GM18508 (cell line): Measurements from ENCODE around the gene ETV3.

Experiments used
- ATAC-seq: cut with Tn5 transposase; IDR thresholded peaks from one replicate; pipeline ENCODE4 v1.9.1; 2021; ENCODE audit warnings: moderate number of reproducible peaks; ENCODE audit not compliant: insufficient read depth, unreplicated experiment

ETV3 gene

GRCh38 chr1:157142201-157142600 lies 4.0 kb upstream of the ETV3 start:
- no peak for ATAC-seq

- ATAC-seq, result no peak
Observed at GRCh38 chr1:157141212-157141855, 3.1 kb upstream of the ETV3 start.

GRCh38 chr1:157140063-157140588 lies 1.9 kb upstream of the ETV3 start:
- no peak for ATAC-seq

GRCh38 chr1:157139052-157139715 lies 989 bp upstream of the ETV3 start:
- ATAC-seq, result no peak

GRCh38 chr1:157137408-157138219 lies 581 bp downstream of the ETV3 start:
- no peak for ATAC-seq

GRCh38 chr1:157137046-157137407 lies 1.2 kb downstream of the ETV3 start:
- ATAC-seq, result no peak

- ATAC-seq, result no peak
Observed at GRCh38 chr1:157136133-157136532, 2.1 kb downstream of the ETV3 start.

- no peak for ATAC-seq
Observed at GRCh38 chr1:157135646-157136045, 2.5 kb downstream of the ETV3 start.

GRCh38 chr1:157135070-157135469 lies 3.1 kb downstream of the ETV3 start:
- no peak for ATAC-seq

- no peak for ATAC-seq
Observed at GRCh38 chr1:157134442-157134841, 3.8 kb downstream of the ETV3 start.

- no peak for ATAC-seq
Observed at GRCh38 chr1:157133426-157133825, 4.8 kb downstream of the ETV3 start.

GRCh38 chr1:157132616-157133167 lies 5.5 kb downstream of the ETV3 start:
- no peak for ATAC-seq

- ATAC-seq, result no peak
Observed at GRCh38 chr1:157132111-157132510, 6.1 kb downstream of the ETV3 start.

- ATAC-seq, result no peak
Observed at GRCh38 chr1:157131281-157131680, 6.9 kb downstream of the ETV3 start.

GRCh38 chr1:157124855-157125254 lies 13.3 kb downstream of the ETV3 start:
- ATAC-seq, result no peak

GRCh38 chr1:157119448-157119847 lies 18.7 kb downstream of the ETV3 start:
- ATAC-seq, result no peak

- ATAC-seq, result no peak
Observed at GRCh38 chr1:157119008-157119407, 19.2 kb downstream of the ETV3 start.

- no peak for ATAC-seq
Observed at GRCh38 chr1:157117527-157118057, 20.6 kb downstream of the ETV3 start.

GRCh38 chr1:157116737-157117103 lies 21.5 kb downstream of the ETV3 start:
- no peak for ATAC-seq

- ATAC-seq, result no peak
Observed at GRCh38 chr1:157115851-157116736, 22.1 kb downstream of the ETV3 start.
